GM19438 (cell line): Measurements from ENCODE around the gene SLC27A1.

ENCODE experiments used
- ATAC-seq: cut with Tn5 transposase; IDR thresholded peaks from one replicate; pipeline ENCODE4 v1.9.1; 2021; ENCODE audit warnings: low read depth; ENCODE audit not compliant: unreplicated experiment

The SLC27A1 gene

DNA sequence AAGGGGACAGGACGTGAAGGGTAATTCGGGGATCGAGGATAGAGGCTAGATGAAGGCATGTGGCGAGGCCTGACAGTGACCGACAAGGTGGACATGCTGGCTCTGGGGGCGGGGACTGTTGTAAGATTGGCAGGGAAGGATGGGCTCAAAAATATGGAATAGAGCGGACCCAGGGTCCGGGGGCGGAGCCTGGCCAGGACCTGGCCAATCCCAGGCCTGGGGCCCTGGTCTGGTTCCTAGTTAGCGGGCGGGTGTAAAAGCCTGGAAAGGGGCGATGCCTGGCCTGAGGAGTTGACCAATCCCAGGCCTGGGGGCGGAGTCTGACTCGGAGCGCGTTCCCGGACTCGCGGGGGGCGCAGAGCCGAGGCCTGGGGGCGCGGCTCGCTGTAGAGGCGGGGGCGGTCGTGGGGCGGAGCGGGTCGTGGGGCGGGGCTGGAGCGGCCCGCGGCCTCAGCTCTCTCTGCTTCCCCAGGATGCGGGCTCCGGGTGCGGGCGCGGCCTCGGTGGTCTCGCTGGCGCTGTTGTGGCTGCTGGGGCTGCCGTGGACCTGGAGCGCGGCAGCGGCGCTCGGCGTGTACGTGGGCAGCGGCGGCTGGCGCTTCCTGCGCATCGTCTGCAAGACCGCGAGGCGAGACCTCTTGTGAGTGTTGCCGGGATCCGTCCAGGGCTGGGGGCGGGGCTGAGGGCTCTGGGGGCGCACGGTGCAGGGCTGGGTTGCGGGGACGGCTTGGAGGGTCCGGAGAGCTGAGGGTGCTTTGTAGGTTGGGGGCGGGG lies at the start of gene SLC27A1:
TSS of gene SLC27A1 (plus strand) at position 457 of the 774 bp plus-strand sequence. CDS start at position 474, 17 bp downstream.
- ATAC-seq, result peak; percentile 74

DNA sequence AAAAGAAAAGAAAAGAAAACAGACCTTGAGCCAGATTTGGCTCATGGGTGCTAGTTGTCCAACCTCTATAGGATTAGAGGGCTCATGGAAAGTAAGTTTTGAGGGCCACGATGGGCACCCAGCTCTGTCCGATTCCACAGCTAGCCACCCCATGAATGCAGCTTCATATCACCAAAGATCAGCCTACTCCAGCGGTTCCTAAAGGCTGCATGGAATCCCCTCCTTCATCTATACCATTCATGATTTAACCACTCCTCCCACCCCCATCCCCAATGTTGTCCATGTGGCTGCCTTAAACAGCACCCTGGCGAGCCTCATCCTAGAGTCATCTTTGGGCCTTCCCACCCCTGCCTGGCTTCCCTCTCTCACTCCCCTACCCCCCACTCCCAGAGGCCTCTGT lies 48.4 kb upstream of the SLC27A1 start:
- ATAC-seq, result no peak

DNA sequence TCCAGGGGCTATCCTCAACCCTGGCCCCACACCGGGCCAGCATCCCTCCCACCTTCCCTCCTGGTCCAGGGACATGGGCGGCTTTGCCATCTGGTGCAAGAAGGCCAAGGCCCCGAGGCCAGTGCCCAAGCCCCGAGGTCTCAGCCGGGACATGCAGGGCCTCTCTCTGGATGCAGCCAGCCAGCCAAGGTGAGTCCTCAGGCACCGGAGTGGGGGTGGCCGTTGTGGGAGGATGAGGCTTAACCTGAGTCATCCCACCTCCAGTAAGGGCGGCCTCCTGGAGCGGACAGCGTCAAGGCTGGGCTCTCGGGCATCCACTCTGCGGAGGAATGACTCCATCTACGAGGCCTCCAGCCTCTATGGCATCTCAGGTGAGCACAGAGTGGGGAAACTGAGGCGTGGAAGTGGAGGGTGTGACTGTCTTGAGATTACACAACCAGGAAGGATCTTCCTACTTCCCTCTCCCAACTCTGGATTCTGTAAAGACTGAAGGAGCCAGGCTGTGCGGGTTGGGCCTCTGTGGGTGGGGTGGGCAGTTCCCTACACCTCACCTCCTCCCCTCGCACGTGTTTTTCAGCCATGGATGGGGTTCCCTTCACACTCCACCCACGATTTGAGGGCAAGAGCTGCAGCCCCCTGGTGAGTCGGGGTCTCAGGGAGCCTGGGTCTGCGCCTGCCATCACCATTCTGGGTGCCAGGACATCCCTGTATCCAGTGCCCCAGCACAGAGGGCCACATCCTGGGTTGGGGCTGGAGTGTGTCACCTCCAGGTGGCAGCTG lies 46.7 kb upstream of the SLC27A1 start:
- no peak for ATAC-seq

DNA sequence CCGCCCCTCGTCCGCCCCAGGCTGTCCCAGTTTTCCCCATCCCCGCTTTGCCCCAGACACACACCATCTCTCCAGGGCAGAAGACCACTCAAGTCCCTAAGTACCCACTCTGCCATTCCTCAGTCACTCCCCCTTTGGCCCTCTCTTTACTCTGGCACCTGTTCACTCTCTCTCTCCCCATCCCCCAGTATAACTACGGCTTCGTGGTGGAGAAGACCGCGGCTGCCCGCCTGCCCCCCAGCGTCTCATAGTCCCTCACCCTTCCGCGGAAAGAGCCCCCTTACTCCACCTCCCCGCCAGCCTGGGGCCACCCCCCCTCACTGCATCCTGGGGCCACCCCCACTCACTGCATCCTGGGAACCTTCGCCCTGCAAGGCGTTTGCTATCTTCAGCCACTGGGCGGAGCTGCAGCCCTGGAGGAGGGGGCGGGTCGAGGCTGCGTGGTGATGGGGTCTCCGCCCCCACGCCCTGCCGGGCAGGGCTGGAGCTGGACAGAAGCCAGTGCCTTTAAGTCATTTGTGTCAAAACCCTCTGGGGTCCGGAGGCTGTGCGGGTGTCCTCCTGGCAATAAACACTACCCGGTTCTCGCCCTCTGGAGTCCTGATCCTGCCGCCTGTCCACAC lies 45.5 kb upstream of the SLC27A1 start:
- no peak for ATAC-seq

DNA sequence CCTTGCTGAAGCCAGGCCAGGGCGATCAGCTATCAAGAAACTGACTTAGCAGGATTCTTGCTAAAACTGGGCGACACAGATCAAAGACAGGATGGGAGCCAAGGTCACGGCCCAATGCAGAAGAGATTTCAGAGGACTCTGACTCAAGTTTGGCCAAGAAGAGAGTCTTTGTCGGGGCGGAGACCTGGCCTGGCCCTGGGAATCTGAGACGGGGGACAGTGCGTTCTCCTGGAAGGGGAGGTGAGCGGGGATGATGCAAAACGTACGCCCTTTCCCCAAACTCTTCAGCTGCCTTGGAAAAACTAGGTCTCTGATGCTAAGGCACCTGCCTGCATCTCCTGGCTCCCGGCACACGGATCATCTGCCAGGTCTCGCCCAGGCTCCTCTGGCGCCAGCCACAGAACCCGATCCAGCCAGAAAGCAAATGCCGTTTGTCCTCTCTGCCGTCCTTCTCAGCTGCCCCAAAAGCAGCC lies 40.6 kb upstream of the SLC27A1 start:
- ATAC-seq, result no peak

DNA sequence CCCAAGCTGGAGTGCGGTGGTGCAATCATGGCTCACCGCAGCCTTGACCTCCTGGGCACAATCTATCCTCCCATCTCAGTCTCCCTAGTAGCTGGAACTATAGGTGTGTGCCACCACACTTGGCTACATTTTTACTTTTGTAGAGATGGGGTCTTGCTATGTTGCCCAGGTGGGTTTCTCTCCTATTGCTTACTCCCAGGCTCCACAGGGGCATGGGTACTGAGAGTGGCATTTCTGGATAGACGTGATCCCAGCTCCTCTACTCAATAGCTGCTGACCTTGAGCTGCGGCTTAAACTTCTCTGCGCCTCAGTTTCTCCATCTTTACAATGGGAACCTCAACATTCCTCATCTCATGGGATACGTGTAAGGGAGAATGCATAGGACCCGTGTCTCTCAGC lies 38.9 kb upstream of the SLC27A1 start:
- ATAC-seq, result no peak

DNA sequence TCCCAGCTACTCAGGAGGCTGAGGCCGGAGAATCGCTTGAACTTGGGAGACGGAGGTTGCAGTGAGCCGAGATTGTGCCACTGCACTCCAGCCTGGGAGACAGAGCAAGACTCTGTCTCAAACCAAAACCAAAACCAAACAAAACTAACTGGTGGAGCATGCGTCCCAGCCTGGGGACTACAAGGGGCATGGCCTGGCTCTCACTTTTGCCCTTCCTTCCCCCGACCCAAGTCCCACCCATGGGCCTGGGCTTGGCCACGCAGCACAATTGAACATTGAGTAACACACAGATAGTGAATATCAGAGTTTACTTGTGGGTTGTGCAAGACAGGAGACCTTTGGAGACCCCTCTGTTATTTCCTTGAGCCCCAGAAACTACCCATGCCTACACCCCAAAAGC lies 35.1 kb upstream of the SLC27A1 start:
- ATAC-seq, result no peak

DNA sequence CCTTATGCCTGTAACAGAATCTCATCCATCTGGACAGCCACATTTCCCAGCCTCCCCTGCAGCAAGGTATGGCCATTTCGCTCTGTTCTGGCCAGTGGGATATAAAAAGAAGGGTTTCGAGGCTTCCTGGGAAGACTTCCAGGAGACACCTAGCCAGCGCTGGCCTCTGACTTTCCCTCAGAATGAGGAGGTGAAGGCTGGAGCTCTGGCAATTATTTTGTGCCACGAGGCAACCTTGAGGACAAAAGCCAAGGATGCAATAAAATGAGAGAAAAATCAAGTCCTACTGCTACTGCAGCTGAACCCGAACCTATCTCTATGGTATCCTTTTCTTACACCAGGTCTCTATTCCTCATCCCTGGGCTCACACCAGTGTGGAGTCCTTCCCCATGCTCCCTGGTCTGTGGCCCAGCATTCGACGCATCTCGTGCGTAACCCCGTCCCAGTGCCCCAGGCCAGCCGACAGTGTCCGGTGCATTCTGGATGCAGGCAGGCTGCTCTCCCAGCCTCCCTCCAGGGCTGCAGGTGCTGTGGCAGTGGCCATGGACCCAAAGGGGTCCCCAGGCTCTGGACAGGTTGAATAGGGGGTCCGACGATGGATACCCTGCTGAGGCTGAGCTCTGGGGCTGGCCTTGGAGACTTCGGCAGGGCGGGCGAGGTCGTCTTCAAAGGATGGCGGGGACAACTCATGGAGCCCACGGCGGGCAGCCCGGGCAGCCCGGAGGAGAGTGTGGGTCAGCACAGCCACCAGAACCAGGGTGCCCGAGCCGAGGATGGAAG lies 34.0 kb upstream of the SLC27A1 start:
- no peak for ATAC-seq

DNA sequence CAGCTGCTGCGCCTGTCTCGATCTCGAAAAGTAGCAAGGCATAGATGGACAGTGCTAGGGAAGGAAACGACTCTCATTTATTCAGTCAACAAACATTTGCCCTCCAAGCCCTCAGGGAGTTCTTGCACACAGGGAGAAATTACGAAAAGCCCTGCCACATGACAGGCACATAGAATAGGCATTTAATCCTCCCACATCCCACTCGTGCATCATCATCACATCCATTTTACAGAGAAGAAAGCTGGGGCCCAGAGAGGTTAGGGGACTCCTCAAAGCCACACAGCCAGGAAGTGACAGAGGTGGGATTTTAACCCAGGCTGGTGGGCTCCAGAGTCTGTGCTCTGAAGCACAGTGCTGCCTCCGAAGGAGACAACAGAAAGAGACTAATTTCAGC lies 33.5 kb upstream of the SLC27A1 start:
- no peak for ATAC-seq

DNA sequence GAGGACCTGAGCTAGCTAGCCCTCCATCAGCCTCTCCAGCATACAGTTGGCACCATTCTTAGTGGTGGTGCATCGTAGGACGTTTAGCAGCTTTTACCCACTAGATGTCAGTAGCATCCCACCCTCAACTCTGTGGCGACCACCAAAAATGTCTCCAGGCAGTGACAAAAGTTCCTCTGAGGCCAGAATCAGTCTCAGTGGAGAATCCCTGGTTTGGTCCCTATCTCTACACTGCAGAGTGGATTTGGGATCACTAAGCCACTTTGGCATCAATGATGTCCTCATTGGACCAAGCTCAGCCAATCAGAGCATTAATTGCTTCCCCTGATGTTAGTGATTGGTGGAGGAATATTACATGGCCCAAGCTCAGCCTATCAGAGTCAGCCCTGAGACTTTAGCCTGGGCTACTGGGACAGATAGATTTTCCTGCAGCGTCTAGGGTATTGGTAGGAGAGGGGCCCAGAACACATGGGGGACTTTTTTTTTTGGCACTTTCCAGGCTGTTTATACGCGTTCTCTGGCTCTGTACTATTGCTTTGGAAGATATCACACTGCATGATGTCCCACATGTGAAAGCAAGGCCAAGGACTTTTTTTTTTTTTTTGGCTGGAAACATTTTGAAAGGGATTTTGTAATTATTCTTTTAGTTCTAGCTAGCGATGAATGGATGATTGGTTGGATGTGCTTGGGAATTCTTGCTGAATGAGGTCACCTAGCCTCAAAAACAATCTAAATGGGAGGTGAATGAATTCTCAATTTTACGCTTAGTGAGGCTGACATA lies 28.9 kb upstream of the SLC27A1 start:
- ATAC-seq, result no peak

DNA sequence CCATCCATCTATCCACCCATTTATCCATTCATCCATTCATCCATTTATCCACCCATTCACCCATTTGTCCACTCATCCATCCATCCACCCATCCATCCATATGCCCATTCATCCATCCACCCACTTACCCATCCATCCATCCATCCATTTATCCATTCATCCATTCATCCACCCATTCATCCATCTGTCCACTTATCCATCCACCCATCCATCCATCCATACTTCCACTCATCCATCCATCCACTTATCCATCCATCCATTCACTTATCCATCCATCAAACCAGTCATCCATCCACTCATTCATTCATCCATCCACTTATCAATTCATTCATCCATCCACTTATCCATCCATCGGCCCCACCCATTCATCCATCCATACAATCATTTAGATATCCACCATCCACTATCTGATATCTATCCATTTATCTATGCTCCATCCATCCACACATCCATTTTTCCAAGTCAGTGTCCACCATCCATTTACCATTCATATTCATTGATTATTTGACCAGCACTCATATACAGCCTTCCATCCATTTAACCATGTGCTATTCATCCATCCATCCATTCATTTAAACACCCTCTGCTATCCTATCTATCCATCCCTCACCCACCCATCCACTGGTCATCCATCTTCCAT lies 24.7 kb upstream of the SLC27A1 start:
- ATAC-seq, result no peak

DNA sequence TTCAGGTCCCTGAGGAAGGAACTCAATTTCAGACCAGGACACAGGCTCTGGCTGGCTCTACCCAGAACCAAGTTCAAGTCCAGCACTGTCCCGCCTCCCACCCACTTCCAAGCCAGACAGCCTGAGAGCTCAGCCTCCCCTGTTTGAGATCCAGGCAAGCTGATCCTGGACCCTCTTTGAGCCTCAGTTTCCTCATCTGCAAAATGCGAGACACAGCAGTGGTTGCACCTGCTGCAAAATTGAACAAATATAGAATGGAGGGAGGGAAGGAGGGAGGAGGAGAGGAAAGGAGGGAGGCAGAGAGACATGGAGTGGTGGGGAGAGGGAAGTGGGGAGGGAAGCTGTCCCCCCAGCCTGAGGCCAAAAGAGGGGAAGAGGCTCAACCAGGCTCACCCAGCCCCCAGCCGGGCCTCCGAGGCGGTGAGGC lies 22.6 kb upstream of the SLC27A1 start:
- ATAC-seq, result no peak

DNA sequence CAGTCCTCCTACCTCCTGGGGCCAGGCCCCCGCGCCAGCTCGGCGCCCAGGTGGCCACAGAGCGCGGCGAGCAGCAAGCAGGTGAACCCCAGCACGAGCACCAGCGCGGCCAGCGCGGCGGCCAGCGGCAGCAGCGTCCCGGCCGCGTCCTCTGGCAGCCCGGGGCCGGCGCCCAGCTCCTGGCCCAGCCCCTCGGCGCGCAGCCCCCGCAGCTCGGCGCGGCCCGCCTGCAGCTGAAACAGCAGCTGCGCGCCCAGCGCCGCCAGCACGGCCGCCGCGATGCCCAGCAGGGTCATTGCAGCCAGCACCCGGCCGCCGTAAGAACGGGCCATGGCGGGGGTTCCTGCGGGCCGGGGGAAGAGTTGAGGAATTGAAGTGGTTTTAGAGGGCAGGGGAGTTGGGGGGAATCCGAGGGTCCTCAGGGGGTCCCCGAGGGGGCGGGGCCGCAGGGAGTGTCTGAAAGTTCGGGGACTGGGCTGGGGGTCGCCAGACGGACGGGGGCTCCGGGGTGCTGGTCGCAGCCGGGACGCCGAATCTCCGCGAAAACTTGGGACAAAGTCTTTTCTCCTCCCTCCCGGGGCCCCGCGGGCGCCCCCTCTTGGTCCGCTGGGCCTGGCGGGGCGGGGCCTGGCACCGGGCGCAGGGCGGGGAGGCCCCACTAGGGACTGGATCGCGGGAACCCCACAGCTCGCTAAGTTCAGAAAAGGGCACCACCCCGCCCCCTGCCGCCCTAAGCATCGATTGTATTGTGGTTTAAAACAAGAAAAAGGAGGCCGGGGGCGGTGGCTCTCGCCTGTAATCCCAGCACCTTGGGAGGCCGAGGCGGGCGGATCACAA lies 22.0 kb upstream of the SLC27A1 start, which contains the start of gene TMEM221:
TSS of gene TMEM221 (minus strand) at position 538 of the 837 bp plus-strand sequence. CDS start at position 332, 206 bp downstream.
- no peak for ATAC-seq

DNA sequence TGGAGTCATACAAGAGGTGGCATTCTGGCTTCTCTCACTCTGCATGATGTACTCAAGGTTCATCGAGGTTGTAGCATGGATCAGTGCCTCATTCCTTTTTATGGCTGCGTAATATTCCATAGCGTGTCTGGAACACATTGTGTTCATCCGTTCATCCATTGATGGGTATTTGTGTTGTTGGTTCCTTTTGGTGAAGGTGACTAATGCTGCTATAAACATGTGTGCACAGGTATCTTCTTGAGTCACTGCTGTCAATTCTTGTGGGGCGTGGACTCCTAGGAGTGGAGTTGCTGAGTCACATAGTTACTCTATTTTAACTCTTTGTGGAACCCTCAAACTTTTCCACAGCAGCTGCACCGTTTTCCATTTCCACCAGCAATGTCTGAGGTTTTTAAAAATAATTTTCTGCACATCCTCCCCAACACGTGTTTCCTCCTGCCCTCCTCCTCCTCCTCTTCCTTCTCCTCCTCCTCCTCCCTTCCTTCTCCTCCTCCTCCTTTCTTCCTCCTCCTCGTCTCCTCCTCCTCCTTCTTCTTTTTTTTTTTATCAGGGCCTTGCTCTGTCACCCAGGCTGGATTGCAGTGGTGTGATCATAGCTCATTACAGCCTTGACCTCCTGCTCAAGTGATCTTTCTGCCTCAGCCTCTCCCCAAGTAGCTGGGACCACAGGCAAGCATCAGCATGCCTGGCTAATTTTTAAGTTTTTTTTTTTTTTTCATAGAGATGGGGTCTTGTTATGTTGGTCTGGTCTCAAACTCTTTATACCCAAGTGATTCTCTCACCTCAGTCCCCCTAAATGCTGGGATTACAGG lies 19.9 kb upstream of the SLC27A1 start:
- ATAC-seq, result no peak

DNA sequence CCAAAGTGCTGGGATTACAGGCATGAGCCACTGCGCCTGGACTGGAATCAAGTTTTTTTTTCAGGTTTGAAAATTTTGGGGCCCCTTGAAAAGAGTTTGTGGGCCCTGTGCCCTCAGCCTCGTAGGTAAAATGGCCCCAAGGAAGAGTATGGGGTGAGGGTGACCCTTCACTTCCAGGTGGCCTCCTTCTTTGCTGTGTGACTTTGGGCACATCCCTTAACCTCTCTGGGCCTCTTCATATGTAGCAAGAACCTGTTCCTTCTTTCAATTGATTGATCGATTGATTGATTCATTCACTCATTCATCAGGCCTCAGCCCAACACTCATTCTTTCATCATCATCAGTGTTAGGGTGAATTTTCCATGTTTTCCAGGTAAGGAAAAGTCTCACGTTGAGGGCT lies 18.5 kb upstream of the SLC27A1 start:
- ATAC-seq, result no peak

DNA sequence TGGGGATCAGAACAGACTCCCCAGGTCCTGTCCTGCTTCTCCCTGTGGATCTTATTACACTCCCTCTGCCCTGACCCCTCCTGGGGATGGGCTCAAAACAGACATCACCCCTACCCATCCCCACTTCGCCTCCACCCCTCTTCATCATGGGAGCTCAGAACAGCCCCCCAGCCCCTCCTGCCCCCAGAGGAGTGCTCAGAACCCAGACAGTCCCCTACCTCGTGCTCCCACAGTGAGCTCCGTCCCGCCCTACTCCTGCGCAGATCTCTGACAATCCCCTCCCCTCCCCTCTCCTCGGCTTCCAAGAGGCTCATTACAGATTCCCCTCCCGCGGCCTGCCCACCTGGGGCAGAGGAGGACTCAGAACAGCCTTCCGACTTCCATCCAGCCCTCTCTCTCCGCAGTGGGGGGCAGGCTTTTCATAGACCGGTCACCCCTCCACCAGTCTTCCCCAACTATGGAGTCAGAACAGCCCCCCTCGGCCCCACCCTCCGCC lies 15.7 kb upstream of the SLC27A1 start:
- no peak for ATAC-seq
